DMS53 (cell line): ENCODE measurements around the gene MTHFD2L.
"Not testable (repeated sequence)": the region's sequence is repeated elsewhere in the genome, so short reads cannot be mapped to it uniquely, and the experiment has no call there.

Experiments
- DNase-seq: peaks from one replicate; lab custom pipeline; 2025; lab: John Stamatoyannopoulos, UW

Gene MTHFD2L

GRCh38 chr4:74157561-74158465 lies at the start of gene MTHFD2L:
TSS of gene MTHFD2L (plus strand) at chr4:74158118. CDS start at chr4:74158139, 21 bp downstream.
- DNase-seq: peak; percentile 97

GRCh38 chr4:74108457-74109115 lies 49.3 kb upstream of the MTHFD2L start:
- DNase-seq: no peak

GRCh38 chr4:74109116-74109869 lies 48.6 kb upstream of the MTHFD2L start:
- DNase-seq: peak; percentile 42

GRCh38 chr4:74109870-74110605 lies 47.9 kb upstream of the MTHFD2L start:
- peak; percentile 26 for DNase-seq

GRCh38 chr4:74110670-74111069 lies 47.2 kb upstream of the MTHFD2L start:
- DNase-seq: no peak

GRCh38 chr4:74111306-74111975 lies 46.5 kb upstream of the MTHFD2L start:
- DNase-seq: peak; percentile 38

GRCh38 chr4:74111990-74112389 lies 45.9 kb upstream of the MTHFD2L start:
- peak; percentile 62 for DNase-seq

GRCh38 chr4:74112399-74113105 lies 45.4 kb upstream of the MTHFD2L start:
- DNase-seq: peak; percentile 18

- DNase-seq: peak; percentile 48
Observed at GRCh38 chr4:74114234-74114633, 43.7 kb upstream of the MTHFD2L start.

- peak; percentile 94 for DNase-seq
Observed at GRCh38 chr4:74117024-74117534, 40.8 kb upstream of the MTHFD2L start.

- peak; percentile 20 for DNase-seq
Observed at GRCh38 chr4:74118600-74119338, 39.1 kb upstream of the MTHFD2L start.

GRCh38 chr4:74120086-74120485 lies 37.8 kb upstream of the MTHFD2L start:
- no peak for DNase-seq

- no peak for DNase-seq
Observed at GRCh38 chr4:74121643-74122579, 36.0 kb upstream of the MTHFD2L start.

- DNase-seq: peak; percentile 47
Observed at GRCh38 chr4:74123065-74123728, 34.7 kb upstream of the MTHFD2L start.

GRCh38 chr4:74125029-74125428 lies 32.9 kb upstream of the MTHFD2L start:
- no peak for DNase-seq

GRCh38 chr4:74127745-74128144 lies 30.2 kb upstream of the MTHFD2L start:
- DNase-seq: no peak

GRCh38 chr4:74130843-74131242 lies 27.1 kb upstream of the MTHFD2L start:
- not testable (repeated sequence) for DNase-seq

- not testable (repeated sequence) for DNase-seq
Observed at GRCh38 chr4:74132188-74132587, 25.7 kb upstream of the MTHFD2L start.
